Measurements from ENCODE around the gene PTPRT.

GRCh38 chr20:42082611-42083010 lies 1107.1 kb downstream of the PTPRT start:
- TF ChIP-seq ZNF274 (IDR thresholded peaks at IDR 0.05; ENCODE audit: low read length) (no peak), ZNF274 (tag by site-specific recombination; IDR thresholded peaks at IDR 0.05; ENCODE audit: borderline replicate concordance) (no peak), PRDM1 (tag by site-specific recombination; IDR thresholded peaks at IDR 0.05) (no peak), ZNF629 (tag by site-specific recombination; IDR thresholded peaks at IDR 0.05) (no peak), SALL2 (tag by site-specific recombination; IDR thresholded peaks at IDR 0.05; ENCODE audit: borderline replicate concordance) (no peak), PRDM4 (tag by site-specific recombination; IDR thresholded peaks at IDR 0.05) (no peak), HOXC10 (CRISPR knock-in tag; IDR thresholded peaks at IDR 0.05) (no peak), ZNF707 (tag by site-specific recombination; IDR thresholded peaks at IDR 0.05) (no peak), ZNF621 (tag by site-specific recombination; IDR thresholded peaks at IDR 0.05) (no peak), ZNF600 (tag by site-specific recombination; IDR thresholded peaks at IDR 0.05) (no peak), ZNF777 (tag by site-specific recombination; IDR thresholded peaks at IDR 0.05; ENCODE audit: borderline replicate concordance) (no peak)
- TF ChIP-seq, protein P1, sequence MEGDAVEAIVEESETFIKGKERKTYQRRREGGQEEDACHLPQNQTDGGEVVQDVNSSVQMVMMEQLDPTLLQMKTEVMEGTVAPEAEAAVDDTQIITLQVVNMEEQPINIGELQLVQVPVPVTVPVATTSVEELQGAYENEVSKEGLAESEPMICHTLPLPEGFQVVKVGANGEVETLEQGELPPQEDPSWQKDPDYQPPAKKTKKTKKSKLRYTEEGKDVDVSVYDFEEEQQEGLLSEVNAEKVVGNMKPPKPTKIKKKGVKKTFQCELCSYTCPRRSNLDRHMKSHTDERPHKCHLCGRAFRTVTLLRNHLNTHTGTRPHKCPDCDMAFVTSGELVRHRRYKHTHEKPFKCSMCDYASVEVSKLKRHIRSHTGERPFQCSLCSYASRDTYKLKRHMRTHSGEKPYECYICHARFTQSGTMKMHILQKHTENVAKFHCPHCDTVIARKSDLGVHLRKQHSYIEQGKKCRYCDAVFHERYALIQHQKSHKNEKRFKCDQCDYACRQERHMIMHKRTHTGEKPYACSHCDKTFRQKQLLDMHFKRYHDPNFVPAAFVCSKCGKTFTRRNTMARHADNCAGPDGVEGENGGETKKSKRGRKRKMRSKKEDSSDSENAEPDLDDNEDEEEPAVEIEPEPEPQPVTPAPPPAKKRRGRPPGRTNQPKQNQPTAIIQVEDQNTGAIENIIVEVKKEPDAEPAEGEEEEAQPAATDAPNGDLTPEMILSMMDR (tag by site-specific recombination; IDR thresholded peaks at IDR 0.05) = no peak
